Measurements from ENCODE around the gene CATSPERZ. TPM values are rescaled to one million over a fixed set of nuclear protein-coding genes. Genes with fewer than 3 reads are reported as not detected.

CATSPERZ gene
- total and polyA plus RNA-seq, 9 of the 15 experiments (the other 6 are each of a cell fraction or from before 2014, with no cell fraction given): 0.86 to 8.5 (median 3.5) TPM

- Histone ChIP-seq H3K9me3 (replicated peaks; ENCODE audit: control insufficient read depth, insufficient read depth, low read depth, low read length) (no peaks in the 10 kb centered on the region), H3K4me2 (ENCODE audit: insufficient read depth, low read length) (no peak overlapping the region), H3K4me1 (replicated peaks in 1 of 2; ENCODE audit: control insufficient read depth in 2 of 2, insufficient read depth in 2 of 2, low read length in 2 of 2) (peaks cover 2 to 60% of the 10 kb centered on the region in 2 experiments; a peak in 4 of 5 replicates), H3K79me2 (ENCODE audit: control insufficient read depth, insufficient read depth, low read length) (no peaks in the 10 kb centered on the region), H3K27me3 (ENCODE audit: control insufficient read depth in 2 of 2, insufficient read depth in 2 of 2, low read length in 2 of 2) (no peaks in the 10 kb centered on the region), H4K20me1 (replicated peaks; ENCODE audit: control insufficient read depth, insufficient read depth, low read length) (no peaks in the 10 kb centered on the region), H3K36me3 (ENCODE audit: control insufficient read depth, insufficient read depth, low read length) (no peaks in the 10 kb centered on the region), H3K27ac (ENCODE audit: extremely low read depth, low read depth, low read length) (no peak overlapping the region), H2AFZ (ENCODE audit: low read depth, low read length) (no peak overlapping the region), H3K4me3 (no peak overlapping the region), H3K9ac (ENCODE audit: insufficient read depth in 1 of 2, low read depth in 2 of 2, low read length in 2 of 2) (peak overlapping the region in 1 of 2 experiments; percentile 68; a peak in 1 of 4 replicates), H3K9me1 (ENCODE audit: control insufficient read depth, insufficient read depth, low read length) (no peaks in the 10 kb centered on the region)
- in situ Hi-C loops (cut with MboI) (no loop called here), intact Hi-C loops (cut with micrococcal nuclease) (no loop called here)
- POLR2A ChIA-PET: interaction anchor here (0.6 to 1.4 kb wide), 3 partner anchors 31 to 352 kb away, joined by 3 to 6 read pairs (median 3); partner anchors contain the start of genes PRDX5 and TRMT112
- FAIRE-seq (no peak), ATAC-seq (no peak), DNase-seq (ENCODE audit: extremely low read depth in 1 of 4, low spot score in 3 of 4) (no peak)
- CTCF ChIA-PET (ENCODE audit: low intra/inter-chr PET ratio): no interaction called here
- BruUV-seq (replicated peaks): no TSS peak
- 68% methylated on average over 7 of the region's 7 CpGs for whole genome bisulfite sequencing (ENCODE audit: insufficient coverage, low coverage, missing lambda C conversion rate)
- peak in 1 of 2 experiments; percentile 22; a peak in 1 of 4 replicates for TF ChIP-seq KDM1A (IDR thresholded peaks at IDR 0.05)
- TF ChIP-seq EZH2 (IDR thresholded peaks at IDR 0.05; ENCODE audit: borderline replicate concordance, low read depth, low read length): no peak
- TF ChIP-seq BCOR (IDR thresholded peaks at IDR 0.05): peak; percentile 52; the same call in 1 of the 2 replicates
These were observed 48.8 kb downstream of the CATSPERZ start for GRCh38 chr11:64349025-64349387.

GRCh38 chr11:64349404-64349803 lies 49.2 kb downstream of the CATSPERZ start:
- Histone ChIP-seq H3K27me3 (ENCODE audit: control insufficient read depth in 2 of 2, insufficient read depth in 2 of 2, low read length in 2 of 2) (no peaks in the 10 kb centered on the region), H3K27ac (ENCODE audit: extremely low read depth, low read depth, low read length) (no peak overlapping the region), H3K4me1 (replicated peaks in 1 of 2; ENCODE audit: control insufficient read depth in 2 of 2, insufficient read depth in 2 of 2, low read length in 2 of 2) (peaks cover 2 to 60% of the 10 kb centered on the region in 2 experiments; a peak in 4 of 5 replicates), H3K9me3 (replicated peaks; ENCODE audit: control insufficient read depth, insufficient read depth, low read depth, low read length) (no peaks in the 10 kb centered on the region), H3K9me1 (ENCODE audit: control insufficient read depth, insufficient read depth, low read length) (no peaks in the 10 kb centered on the region), H4K20me1 (replicated peaks; ENCODE audit: control insufficient read depth, insufficient read depth, low read length) (no peaks in the 10 kb centered on the region), H3K9ac (ENCODE audit: insufficient read depth in 1 of 2, low read depth in 2 of 2, low read length in 2 of 2) (peak overlapping the region in 1 of 2 experiments; percentile 17; a peak in 1 of 4 replicates), H3K79me2 (ENCODE audit: control insufficient read depth, insufficient read depth, low read length) (no peaks in the 10 kb centered on the region), H3K4me2 (ENCODE audit: insufficient read depth, low read length) (no peak overlapping the region), H2AFZ (ENCODE audit: low read depth, low read length) (no peak overlapping the region), H3K4me3 (no peak overlapping the region), H3K36me3 (ENCODE audit: control insufficient read depth, insufficient read depth, low read length) (no peaks in the 10 kb centered on the region)
- no TSS peak for BruUV-seq (replicated peaks)
- no peak for DNase-seq (ENCODE audit: extremely low read depth in 1 of 4, low spot score in 3 of 4)
- intact Hi-C loops (cut with micrococcal nuclease) (no loop called here), in situ Hi-C loops (cut with MboI) (no loop called here)
- ATAC-seq: no peak
- POLR2A ChIA-PET: interaction anchor here (0.6 to 1.4 kb wide), 3 partner anchors 32 to 352 kb away, joined by 3 to 6 read pairs (median 3); partner anchors contain the start of genes PRDX5 and TRMT112
- FAIRE-seq: no peak
- 51% methylated on average over 9 of the region's 11 CpGs for WGBS (ENCODE audit: insufficient coverage, low coverage, missing lambda C conversion rate)
- CTCF ChIA-PET (ENCODE audit: low intra/inter-chr PET ratio): no interaction called here
- TF ChIP-seq GABPB1 (CRISPR knock-in tag; IDR thresholded peaks at IDR 0.05) (no peak), BRF2 (IDR thresholded peaks at IDR 0.05; ENCODE audit: borderline replicate concordance, insufficient read depth, insufficient read length) (no peak), RREB1 (CRISPR knock-in tag; IDR thresholded peaks at IDR 0.05) (no peak), BACH1 (tag; IDR thresholded peaks at IDR 0.05) (no peak), NCOA2 (IDR thresholded peaks at IDR 0.05; ENCODE audit: partially characterized antibody in 2 of 2) (no peak), SUPT5H (IDR thresholded peaks at IDR 0.05) (no peak), U2AF2 (optimal IDR thresholded peaks at IDR 0.05; ENCODE audit: low read depth, low read length) (no peak)
